RKO (cell line): ENCODE data around the gene ALKBH5.

Experiments
- DNase-seq: peaks from one replicate; pipeline ENCODE4 v3.0.0-alpha.2; 2016; ENCODE audit warnings: low spot score

ALKBH5 gene

DNA sequence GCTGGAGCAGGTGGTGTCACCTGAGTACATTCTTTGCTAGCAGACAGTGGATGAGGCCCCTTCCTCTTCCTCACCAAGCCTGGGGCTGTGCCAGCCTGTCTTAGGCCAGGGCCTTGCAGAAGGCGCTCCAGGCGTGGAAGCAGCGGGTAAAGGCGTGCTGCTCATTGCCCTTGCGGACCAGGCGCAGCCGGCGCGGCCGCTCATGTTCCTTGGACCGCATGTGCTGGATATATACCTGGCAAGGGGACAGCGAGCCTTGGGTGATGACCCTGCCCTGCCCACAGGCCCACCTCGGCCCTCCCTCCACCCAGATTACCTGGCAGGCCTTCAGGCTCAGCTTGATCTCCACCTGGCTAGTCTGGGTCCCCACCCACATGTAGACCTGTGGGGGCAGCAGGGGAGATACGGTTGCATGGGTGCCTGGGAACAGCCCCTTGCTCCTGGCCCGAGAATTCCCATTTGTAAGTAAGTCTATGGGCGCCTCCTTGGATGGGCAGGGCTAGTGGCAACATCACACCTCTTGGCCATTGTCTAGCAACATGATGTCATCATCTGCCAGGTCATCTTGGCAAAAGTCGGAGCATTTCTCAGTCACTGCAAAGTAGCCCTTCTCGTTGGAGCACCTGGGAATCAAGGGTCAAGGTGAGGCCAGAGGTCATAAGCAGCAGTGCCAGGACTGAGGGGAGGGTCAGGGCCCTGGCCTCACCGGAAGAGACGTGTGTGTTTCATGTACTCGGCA is 61.6 kb downstream of the ALKBH5 start:
- DNase-seq, result no peak

- DNase-seq, result no peak
These were observed 62.6 kb downstream of the ALKBH5 start for GRCh38 chr17:18246109-18246725.

DNA sequence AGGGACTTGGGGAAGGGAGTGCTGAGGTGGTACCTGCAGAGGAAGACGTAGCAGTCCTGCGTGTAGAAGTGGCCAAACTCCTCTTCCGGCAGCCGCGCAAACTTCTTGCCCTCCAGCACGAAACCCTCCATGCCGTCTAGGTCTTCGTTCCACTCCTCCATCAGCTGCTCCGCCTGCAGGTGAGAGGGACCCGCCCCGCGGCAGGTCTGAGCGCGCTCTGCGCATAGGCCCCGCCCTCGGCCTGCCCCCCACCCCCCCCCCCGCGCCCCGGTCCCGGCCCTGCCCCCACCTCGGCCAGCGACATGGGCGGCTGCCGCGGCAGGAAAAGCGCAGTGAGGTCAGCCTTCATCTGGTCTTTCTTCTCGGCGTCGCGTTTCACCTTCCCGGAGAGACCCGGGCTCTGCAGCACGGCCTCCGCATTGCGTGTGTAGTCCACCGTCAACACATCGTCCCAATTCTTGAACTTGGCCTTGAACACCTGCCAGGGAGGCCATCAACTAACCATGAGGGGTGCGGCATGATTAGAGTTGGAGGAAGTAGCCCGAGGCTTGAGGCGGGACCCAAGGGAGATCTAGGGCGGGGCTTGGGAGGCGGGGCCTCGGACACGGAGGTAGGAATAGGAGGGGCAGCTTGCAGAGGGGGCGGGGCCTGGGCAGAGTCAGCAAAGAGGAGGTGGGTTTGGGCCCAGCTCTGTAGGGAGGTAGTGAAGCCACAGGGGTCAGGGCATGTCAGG is 63.4 kb downstream of the ALKBH5 start:
- no peak for DNase-seq

DNA sequence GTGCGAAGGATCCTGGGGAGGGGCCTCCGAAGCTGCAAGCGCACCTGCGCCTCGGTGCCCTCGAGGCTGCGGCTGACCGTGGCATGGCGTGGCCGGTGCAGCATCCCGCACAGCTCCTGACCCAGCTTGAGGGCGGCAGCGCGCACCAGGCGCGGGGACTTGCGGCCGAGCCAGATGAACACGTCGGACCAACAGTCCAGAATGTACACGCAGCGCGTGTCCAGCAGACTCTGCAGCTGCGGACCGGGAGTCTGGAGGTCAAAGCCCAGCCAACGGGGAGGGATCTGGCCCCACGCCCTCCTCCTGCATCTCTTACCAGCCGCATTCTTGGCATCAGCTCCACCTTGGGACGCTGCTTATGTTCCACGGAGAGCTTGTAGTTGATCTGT is 64.0 kb downstream of the ALKBH5 start:
- no peak for DNase-seq

- DNase-seq, result peak; percentile 74
These were observed 64.7 kb downstream of the ALKBH5 start for GRCh38 chr17:18248300-18248731.

DNA sequence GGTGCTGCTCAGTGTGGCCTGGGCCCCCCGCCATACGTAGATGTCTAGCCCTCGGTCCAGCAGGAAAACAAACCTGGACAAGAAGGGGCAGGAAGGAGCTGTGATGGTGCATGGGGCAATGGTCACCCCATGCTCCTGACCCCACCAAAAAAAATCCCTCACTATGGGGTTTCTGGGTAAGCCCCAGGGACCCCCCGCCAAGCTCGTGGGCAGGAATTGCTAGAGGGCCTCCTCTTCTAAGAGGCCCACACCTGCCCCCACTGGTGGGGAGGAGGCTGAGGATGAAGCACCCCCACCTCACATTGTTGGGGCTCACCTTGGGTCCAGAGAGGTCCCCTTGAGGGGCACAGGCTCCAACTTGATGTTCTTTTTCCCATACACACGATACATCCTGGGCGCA is 65.2 kb downstream of the ALKBH5 start:
- DNase-seq, result no peak

DNA sequence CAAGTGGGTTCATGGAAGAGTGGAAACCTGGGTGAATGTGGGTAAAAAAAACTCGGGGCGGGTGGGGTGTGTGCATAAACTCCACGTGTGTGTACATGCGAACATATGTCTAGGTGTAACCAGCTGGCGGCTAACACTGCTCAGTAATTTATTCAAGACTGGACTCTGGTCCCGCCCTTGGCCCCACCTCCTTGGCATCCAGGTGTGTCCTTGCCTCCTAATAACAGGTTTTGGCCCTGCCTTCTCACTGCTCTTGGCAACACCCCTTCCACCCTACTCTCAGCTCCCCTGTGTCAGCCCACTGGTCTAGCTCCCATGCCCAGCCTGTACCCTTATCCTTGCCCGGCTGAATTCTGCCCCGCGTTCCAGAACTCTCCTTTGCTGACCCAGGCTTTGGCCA is 66.6 kb downstream of the ALKBH5 start:
- DNase-seq, result no peak

GRCh38 chr17:18250708-18251107 is 67.1 kb downstream of the ALKBH5 start:
- no peak for DNase-seq

GRCh38 chr17:18251204-18251603 is 67.6 kb downstream of the ALKBH5 start:
- no peak for DNase-seq

- DNase-seq, result no peak
These were observed 68.5 kb downstream of the ALKBH5 start for GRCh38 chr17:18252160-18252559.

DNA sequence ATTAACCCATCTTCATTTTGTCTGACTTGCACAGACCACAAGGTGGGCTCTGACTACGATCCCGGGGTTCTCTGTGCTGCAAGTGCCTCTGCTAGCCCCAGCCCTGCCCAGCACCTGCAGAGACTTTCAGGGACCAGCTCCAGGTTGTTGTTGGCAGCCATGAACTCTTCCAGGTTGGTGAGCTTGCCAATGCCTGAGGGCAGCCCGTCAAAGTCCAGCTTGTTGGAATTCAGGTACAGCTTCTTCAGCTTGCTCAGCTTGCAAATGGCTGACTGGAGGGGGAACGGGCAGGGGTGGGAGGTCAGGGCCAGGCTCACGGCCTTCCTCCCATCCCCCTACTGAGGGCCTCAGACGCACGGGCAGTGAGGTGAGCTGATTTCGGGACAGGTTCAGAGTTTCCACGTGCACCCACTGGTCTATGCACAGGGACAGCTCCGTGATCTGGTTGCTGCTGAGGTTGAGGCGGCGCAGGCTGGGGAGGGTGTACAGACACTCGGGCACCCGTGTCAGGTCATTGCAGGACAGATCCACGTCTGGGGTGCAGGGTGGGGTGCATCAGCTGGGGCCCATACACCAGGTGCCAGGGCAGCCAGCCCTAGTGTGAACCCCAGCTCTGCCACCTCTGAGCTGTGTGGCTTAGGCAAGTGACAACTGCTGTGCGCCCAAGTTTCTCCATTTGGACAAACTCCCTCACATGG is 69.7 kb downstream of the ALKBH5 start:
- no peak for DNase-seq

GRCh38 chr17:18253947-18254821 is 70.6 kb downstream of the ALKBH5 start:
- no peak for DNase-seq

GRCh38 chr17:18254888-18255649 is 71.4 kb downstream of the ALKBH5 start:
- no peak for DNase-seq

- no peak for DNase-seq
These were observed 72.7 kb downstream of the ALKBH5 start for GRCh38 chr17:18256351-18256750.

GRCh38 chr17:18256776-18257175 is 73.1 kb downstream of the ALKBH5 start:
- DNase-seq, result no peak

- peak; percentile 27 for DNase-seq
These were observed 73.8 kb downstream of the ALKBH5 start for GRCh38 chr17:18257268-18257981.

DNA sequence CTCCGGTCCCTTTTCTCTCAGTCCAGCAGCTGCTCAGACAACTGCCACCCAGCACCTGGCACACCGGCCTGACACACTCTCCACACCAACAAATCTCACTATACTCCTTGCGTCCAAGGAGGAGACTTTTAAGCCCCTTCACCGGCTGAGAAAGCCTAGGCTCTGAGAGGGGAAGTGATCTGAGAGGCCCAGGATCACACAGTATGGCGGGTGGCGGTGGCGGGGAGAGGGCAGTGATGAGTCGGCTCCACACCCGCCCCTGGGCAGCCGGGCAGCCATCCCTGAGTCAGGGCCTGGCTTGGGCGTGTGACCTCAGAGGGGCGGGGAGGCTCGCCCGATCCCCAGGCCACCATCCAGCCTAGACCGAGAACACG is 74.3 kb downstream of the ALKBH5 start:
- DNase-seq, result peak; percentile 91

- DNase-seq, result peak; percentile 59
These were observed 74.9 kb downstream of the ALKBH5 start, which contains the start of gene FLII for GRCh38 chr17:18258356-18259038. FLII (minus strand) TSS chr17:18258738; CDS start chr17:18258690, 48 bp downstream.
